Liver (tissue), 9 donors: ENCODE measurements around the gene MEIS1. TPM values are rescaled to one million over a fixed set of nuclear protein-coding genes. Genes with fewer than 3 reads are reported as not detected.

Experiments
- DNase-seq: peaks from one replicate; pipeline ENCODE4 v3.0.0-alpha.2; 2017; ENCODE audit warnings: low spot score
- H3K27ac ChIP-seq, 2 donors: one replicate each; pipeline ENCODE4 v1.7.0; 2013; ENCODE audit warnings: inconsistent platforms in 2 of 2, low read length in 2 of 2, control low read depth in 1 of 2, low read depth in 1 of 2, mild to moderate bottlenecking in 1 of 2
- H3K27me3 ChIP-seq, 4 donors: one replicate each; pipeline versions ENCODE4 v1.6.1 to v1.7.0; 2013; ENCODE audit warnings: low read length in 3 of 4, inconsistent platforms in 1 of 4, mild to moderate bottlenecking in 1 of 4, moderate library complexity in 1 of 4; ENCODE audit not compliant: control insufficient read depth in 4 of 4, insufficient read depth in 4 of 4
- H3K36me3 ChIP-seq, 4 donors: one replicate each; pipeline versions ENCODE4 v1.6.1 to v1.7.0; 2013; ENCODE audit warnings: low read length in 3 of 4, mild to moderate bottlenecking in 3 of 4, low read depth in 1 of 4, moderate library complexity in 1 of 4; ENCODE audit not compliant: control insufficient read depth in 4 of 4, insufficient read depth in 3 of 4
- H3K4me1 ChIP-seq, 4 donors: one replicate each; pipeline versions ENCODE4 v1.6.1 to v1.7.0; 2013; ENCODE audit warnings: low read length in 3 of 4, mild to moderate bottlenecking in 3 of 4, moderate library complexity in 1 of 4; ENCODE audit not compliant: control insufficient read depth in 4 of 4, insufficient read depth in 4 of 4
- H3K4me3 ChIP-seq, 3 donors: one replicate each; pipeline versions ENCODE4 v1.6.1 to v1.7.0; 2013; ENCODE audit warnings: low read length in 3 of 3, control low read depth in 1 of 3, low read depth in 1 of 3, mild to moderate bottlenecking in 1 of 3
- H3K9ac ChIP-seq, 2 donors: one replicate each; pipeline ENCODE4 v1.7.0; 2013; ENCODE audit warnings: low read length in 2 of 2, mild to moderate bottlenecking in 2 of 2, moderate library complexity in 2 of 2, control low read depth in 1 of 2, low read depth in 1 of 2
- H3K9me3 ChIP-seq, 4 donors: one replicate each; pipeline versions ENCODE4 v1.6.1 to v1.7.0; 2013; ENCODE audit warnings: low read length in 3 of 4; ENCODE audit not compliant: control insufficient read depth in 4 of 4
- ATF3 ChIP-seq: IDR thresholded peaks from 2 replicates; pipeline ENCODE4 v1.6.1; 2016; ENCODE audit warnings: antibody characterized with exemption
- CTCF ChIP-seq: fragments of 150-350 bp; IDR thresholded peaks from 2 replicates; pipeline ENCODE4 v1.5.1; 2017; ENCODE audit warnings: improper control_type of control experiment, low read depth, low read length; ENCODE audit not compliant: missing input control
- EGR1 ChIP-seq, 2 donors: IDR thresholded peaks; 2 replicates each; pipeline ENCODE4 v1.6.1; 2016 to 2018; ENCODE audit warnings: antibody characterized with exemption in 2 of 2, low read depth in 2 of 2
- FOXA1 ChIP-seq: IDR thresholded peaks from 2 replicates; pipeline ENCODE4 v1.6.1; 2016; ENCODE audit warnings: antibody characterized with exemption
- HNF4A ChIP-seq, 2 donors: conservative IDR thresholded peaks; 2 replicates each; pipeline ENCODE4 v1.6.1; 2016; ENCODE audit warnings: antibody characterized with exemption in 2 of 2, mild to moderate bottlenecking in 2 of 2
- HNF4G ChIP-seq: IDR thresholded peaks from 2 replicates; pipeline ENCODE4 v1.6.1; 2016; ENCODE audit warnings: antibody characterized with exemption
- JUND ChIP-seq, 2 donors: IDR thresholded peaks; 2 replicates each; pipeline ENCODE4 v1.6.1; 2016; ENCODE audit warnings: antibody characterized with exemption in 2 of 2
- MAX ChIP-seq: IDR thresholded peaks from 2 replicates; pipeline ENCODE4 v1.6.1; 2016; ENCODE audit warnings: antibody characterized with exemption
- RAD21 ChIP-seq, 2 donors: IDR thresholded peaks; 2 replicates each; pipeline ENCODE4 v1.6.1; 2016; ENCODE audit warnings: antibody characterized with exemption in 2 of 2, mild to moderate bottlenecking in 2 of 2
- REST ChIP-seq: IDR thresholded peaks from 2 replicates; pipeline ENCODE4 v1.6.1; 2016; ENCODE audit warnings: antibody characterized with exemption, mild to moderate bottlenecking
- RXRA ChIP-seq, 2 donors: IDR thresholded peaks; 2 replicates each; pipeline ENCODE4 v1.6.1; 2017 to 2018; ENCODE audit warnings: antibody characterized with exemption in 2 of 2, mild to moderate bottlenecking in 1 of 2
- TAF1 ChIP-seq: conservative IDR thresholded peaks from 2 replicates; pipeline ENCODE4 v1.6.1; 2016; ENCODE audit warnings: antibody characterized with exemption, mild to moderate bottlenecking
- WGBS: extraction: QIAGEN DNeasy Blood & Tissue Kit; methylation state at CpG from one replicate; pipeline ENCODE4 v1.1.7; 2013; 5-methylcytosine and 5-hydroxymethylcytosine counted together
- polyA plus RNA-seq, 2 donors: library from polyadenylated mRNA; stranded (reverse) in 1 of 2; unstranded in 1 of 2; fragments of 200-250 nt in 1 of 2; fragments of >200 nt in 1 of 2; fragmentation: Nextera tagmentation in 1 of 2; extraction: Ambion mirVana in 1 of 2; gene quantifications; one replicate each; pipeline versions ENCODE4 v1.2.1 to v1.2.3, GENCODE V29; 2013 to 2015
- total RNA-seq, 2 donors: library from RNA; depleted of rRNA; stranded (reverse); fragments of >200 nt; gene quantifications; one replicate each; pipeline ENCODE4 v1.2.3, GENCODE V29; 2014
- donor health status: healthy.
- donor health status: healthy.
- donor health status: healthy.
- donor health status: healthy.
- donor health status: healthy.

MEIS1 gene
- total and polyA plus RNA-seq, 4 donors = 1.6 to 8.6 (median 5.5) TPM

- TF ChIP-seq REST = no peak
- no peak for TF ChIP-seq TAF1
- TF ChIP-seq EGR1 (IDR thresholded peaks at IDR 0.05; ENCODE audit: low read depth in 2 of 2) = no peak
- no peak for TF ChIP-seq RAD21 (IDR thresholded peaks at IDR 0.05)
- peak; percentile 52 for TF ChIP-seq HNF4G
- TF ChIP-seq CTCF = no peak
- no peak for TF ChIP-seq FOXA1
- TF ChIP-seq JUND (IDR thresholded peaks at IDR 0.05) = no peak
- peak in 1 of 2 donors; percentile 22 for TF ChIP-seq RXRA (IDR thresholded peaks at IDR 0.05)
These were observed 94.2 kb downstream of the MEIS1 start (continued) for GRCh38 chr2:66528974-66529724.

- no peak for TF ChIP-seq MAX
- TF ChIP-seq HNF4A (conservative IDR thresholded peaks at IDR 0.05) = no peak
- no peak for TF ChIP-seq TAF1
- TF ChIP-seq HNF4G = no peak
- TF ChIP-seq ATF3 = no peak
- no peak for TF ChIP-seq CTCF
- no peak for TF ChIP-seq JUND (IDR thresholded peaks at IDR 0.05)
- 95% methylated on average over 3 of the region's 3 CpGs for WGBS
These were observed 95.7 kb downstream of the MEIS1 start for GRCh38 chr2:66530651-66531050.

More at GRCh38 chr2:66530651-66531050, 95.7 kb downstream of the MEIS1 start:
- no peak for DNase-seq
- Histone ChIP-seq H3K4me3 (no peak overlapping the region), H3K9ac (no peak overlapping the region), H3K9me3 (no peaks in the 10 kb centered on the region), H3K4me1 (peaks cover 0 to 10% (median 10%) of the 10 kb centered on the region in 4 donors), H3K27ac (no peak overlapping the region), H3K27me3 (no peaks in the 10 kb centered on the region), H3K36me3 (no peaks in the 10 kb centered on the region)
